Ishikawa (cell line): ENCODE results near the gene SLIT3.

Experiments used
- MAX ChIP-seq: IDR thresholded peaks from 2 replicates; pipeline ENCODE4 v1.6.1; 2012
- YY1 ChIP-seq: IDR thresholded peaks from 2 replicates; pipeline ENCODE4 v1.6.1; 2012; ENCODE audit warnings: low read depth

DNA sequence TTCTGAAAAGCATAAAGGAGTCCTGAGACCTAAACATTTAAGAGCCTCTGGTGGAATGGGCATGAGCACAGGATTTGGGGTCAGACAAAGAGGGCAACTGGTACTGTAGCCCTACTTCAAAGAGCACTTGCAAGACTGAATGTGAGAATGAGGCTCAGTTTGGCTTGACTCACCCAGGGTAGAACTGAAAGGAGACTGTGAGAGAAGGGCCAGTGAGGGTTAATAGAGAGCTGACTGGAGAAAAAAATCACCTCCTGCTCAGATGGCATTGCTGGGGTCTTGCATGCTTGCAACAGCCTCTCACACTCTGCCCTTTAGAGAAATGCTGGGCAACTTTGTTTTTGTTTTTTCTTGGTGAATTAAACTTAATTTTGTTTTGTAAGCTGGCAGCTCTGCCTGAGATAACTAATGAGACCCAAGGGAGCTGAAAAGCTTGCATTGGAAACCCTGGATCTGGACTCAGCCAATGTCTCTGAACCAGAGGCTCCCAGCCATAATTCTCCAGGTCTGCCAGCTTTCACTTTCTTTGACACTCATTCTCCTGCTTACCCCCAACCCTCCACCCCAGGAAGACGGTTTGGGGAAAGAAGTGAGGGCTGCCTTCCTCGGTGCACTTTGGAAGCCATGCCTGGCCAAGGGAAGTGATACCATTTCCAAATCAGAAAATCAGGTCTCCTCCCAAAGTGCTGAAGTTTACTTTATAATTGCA is 560.7 kb downstream of the SLIT3 start:
- TF ChIP-seq MAX (no peak), YY1 (no peak)
